AG20443 (cell line): ENCODE results near the gene CWC25.
"Not testable (repeated sequence)": the region's sequence is repeated elsewhere in the genome, so short reads cannot be mapped to it uniquely, and the experiment has no call there.

Experiments
- DNase-seq: peaks from one replicate; pipeline ENCODE4 v3.0.0; 2012; ENCODE audit warnings: low spot score, mixed read lengths

CWC25 gene

GRCh38 chr17:38852771-38853291 is 27.7 kb upstream of the CWC25 start:
- no peak for DNase-seq

- DNase-seq: no peak
Observed at GRCh38 chr17:38851434-38851833, 26.3 kb upstream of the CWC25 start.

GRCh38 chr17:38850374-38850773 is 25.3 kb upstream of the CWC25 start:
- DNase-seq: no peak

GRCh38 chr17:38848939-38849605 is 24.0 kb upstream of the CWC25 start:
- no peak for DNase-seq

GRCh38 chr17:38848557-38848891 is 23.4 kb upstream of the CWC25 start:
- no peak for DNase-seq

GRCh38 chr17:38844261-38844757 is 19.2 kb upstream of the CWC25 start:
- no peak for DNase-seq

GRCh38 chr17:38825762-38826247 is 684 bp upstream of the CWC25 start:
- DNase-seq: no peak

- peak; percentile 69 for DNase-seq
Observed at GRCh38 chr17:38815576-38816193, 9.4 kb downstream of the CWC25 start.

- no peak for DNase-seq
Observed at GRCh38 chr17:38809828-38810227, 15.3 kb downstream of the CWC25 start.

GRCh38 chr17:38800237-38800760 is 24.8 kb downstream of the CWC25 start:
- no peak for DNase-seq

- DNase-seq: peak; percentile 99
Observed at GRCh38 chr17:38799501-38800236, 25.5 kb downstream of the CWC25 start, which contains the start of gene PIP4K2B. Gene PIP4K2B (minus strand): TSS chr17:38799556. CDS start chr17:38799424, 132 bp downstream.

- DNase-seq: peak; percentile 67
Observed at GRCh38 chr17:38798614-38799500, 26.3 kb downstream of the CWC25 start.

- DNase-seq: no peak
Observed at GRCh38 chr17:38797828-38798227, 27.3 kb downstream of the CWC25 start.

- no peak for DNase-seq
Observed at GRCh38 chr17:38797158-38797490, 28.0 kb downstream of the CWC25 start.

- DNase-seq: no peak
Observed at GRCh38 chr17:38796451-38797157, 28.5 kb downstream of the CWC25 start.

- DNase-seq: no peak
Observed at GRCh38 chr17:38794221-38794620, 30.9 kb downstream of the CWC25 start.

GRCh38 chr17:38791162-38791561 is 34.0 kb downstream of the CWC25 start:
- DNase-seq: no peak

GRCh38 chr17:38790148-38790707 is 34.9 kb downstream of the CWC25 start:
- not testable (repeated sequence) for DNase-seq

GRCh38 chr17:38789185-38789584 is 35.9 kb downstream of the CWC25 start:
- no peak for DNase-seq

GRCh38 chr17:38787999-38788398 is 37.1 kb downstream of the CWC25 start:
- not testable (repeated sequence) for DNase-seq
